ENCODE data around the gene MAML2. TPM values are rescaled to one million over a fixed set of nuclear protein-coding genes. Genes with fewer than 3 reads are reported as not detected.

The MAML2 gene
- total RNA-seq, 4 donors from 2014 or later: 34.3 to 58.8 (median 56.0) TPM

DNA sequence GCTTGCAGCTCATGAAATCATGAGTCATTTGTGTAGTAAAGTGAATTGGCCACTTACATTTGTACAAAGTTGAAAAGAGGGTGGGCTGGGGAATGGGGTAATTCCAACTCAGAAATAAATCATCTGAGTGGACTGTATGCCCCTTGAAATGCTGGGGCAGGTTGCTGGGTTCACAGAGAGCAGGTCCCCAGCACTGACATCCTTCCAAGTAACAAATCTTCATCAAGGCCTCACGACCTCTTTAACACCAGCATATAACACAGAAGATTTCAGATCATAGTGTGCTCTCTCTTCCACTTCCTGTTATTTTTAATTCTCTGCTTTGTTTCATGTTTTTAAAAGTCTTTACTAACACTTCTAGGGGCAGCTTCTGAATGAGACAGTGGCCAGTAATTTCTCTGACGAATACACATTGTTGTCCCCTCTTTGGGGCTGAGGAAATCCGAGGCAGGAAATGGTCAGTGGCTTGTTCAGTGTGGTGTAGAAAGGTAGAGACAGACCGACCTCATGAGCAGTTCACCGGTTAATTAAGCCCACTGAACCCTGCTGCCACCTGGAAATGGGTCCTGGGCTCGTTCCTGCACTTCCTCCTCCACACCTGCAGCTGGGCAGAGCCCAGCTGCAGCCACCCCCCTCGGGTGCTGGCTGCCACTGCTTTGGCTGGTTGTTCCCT lies 127.7 kb downstream of the MAML2 start:
- TF ChIP-seq, protein P1, sequence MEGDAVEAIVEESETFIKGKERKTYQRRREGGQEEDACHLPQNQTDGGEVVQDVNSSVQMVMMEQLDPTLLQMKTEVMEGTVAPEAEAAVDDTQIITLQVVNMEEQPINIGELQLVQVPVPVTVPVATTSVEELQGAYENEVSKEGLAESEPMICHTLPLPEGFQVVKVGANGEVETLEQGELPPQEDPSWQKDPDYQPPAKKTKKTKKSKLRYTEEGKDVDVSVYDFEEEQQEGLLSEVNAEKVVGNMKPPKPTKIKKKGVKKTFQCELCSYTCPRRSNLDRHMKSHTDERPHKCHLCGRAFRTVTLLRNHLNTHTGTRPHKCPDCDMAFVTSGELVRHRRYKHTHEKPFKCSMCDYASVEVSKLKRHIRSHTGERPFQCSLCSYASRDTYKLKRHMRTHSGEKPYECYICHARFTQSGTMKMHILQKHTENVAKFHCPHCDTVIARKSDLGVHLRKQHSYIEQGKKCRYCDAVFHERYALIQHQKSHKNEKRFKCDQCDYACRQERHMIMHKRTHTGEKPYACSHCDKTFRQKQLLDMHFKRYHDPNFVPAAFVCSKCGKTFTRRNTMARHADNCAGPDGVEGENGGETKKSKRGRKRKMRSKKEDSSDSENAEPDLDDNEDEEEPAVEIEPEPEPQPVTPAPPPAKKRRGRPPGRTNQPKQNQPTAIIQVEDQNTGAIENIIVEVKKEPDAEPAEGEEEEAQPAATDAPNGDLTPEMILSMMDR (IDR thresholded peaks at IDR 0.05; ENCODE audit: low read depth): no peak

- TF ChIP-seq, protein P1 (IDR thresholded peaks at IDR 0.05; ENCODE audit: low read depth): no peak
Observed at GRCh38 chr11:96214777-96215109, 128.3 kb downstream of the MAML2 start.

GRCh38 chr11:96213500-96213899 lies 129.5 kb downstream of the MAML2 start:
- TF ChIP-seq, protein P1 (IDR thresholded peaks at IDR 0.05; ENCODE audit: low read depth): no peak

- TF ChIP-seq, protein P1 (IDR thresholded peaks at IDR 0.05; ENCODE audit: low read depth): no peak
Observed at GRCh38 chr11:96211436-96211835, 131.6 kb downstream of the MAML2 start.

GRCh38 chr11:96207459-96208449 lies 135.2 kb downstream of the MAML2 start:
- TF ChIP-seq, protein P1 (IDR thresholded peaks at IDR 0.05; ENCODE audit: low read depth): no peak

- TF ChIP-seq, protein P1 (IDR thresholded peaks at IDR 0.05; ENCODE audit: low read depth): no peak
Observed at GRCh38 chr11:96206955-96207354, 136.0 kb downstream of the MAML2 start.

GRCh38 chr11:96205460-96205809 lies 137.6 kb downstream of the MAML2 start:
- TF ChIP-seq, protein P1 (IDR thresholded peaks at IDR 0.05; ENCODE audit: low read depth): no peak
